ENCODE results near the gene DNM2. TPM values are rescaled to one million over a fixed set of nuclear protein-coding genes. Genes with fewer than 3 reads are reported as not detected.
A peak's percentile ranks its signal among the peaks of the same experiment; 100 is the strongest.

The DNM2 gene
- polyA plus RNA-seq, 4 donors = 145 to 248 (median 166) TPM

DNA sequence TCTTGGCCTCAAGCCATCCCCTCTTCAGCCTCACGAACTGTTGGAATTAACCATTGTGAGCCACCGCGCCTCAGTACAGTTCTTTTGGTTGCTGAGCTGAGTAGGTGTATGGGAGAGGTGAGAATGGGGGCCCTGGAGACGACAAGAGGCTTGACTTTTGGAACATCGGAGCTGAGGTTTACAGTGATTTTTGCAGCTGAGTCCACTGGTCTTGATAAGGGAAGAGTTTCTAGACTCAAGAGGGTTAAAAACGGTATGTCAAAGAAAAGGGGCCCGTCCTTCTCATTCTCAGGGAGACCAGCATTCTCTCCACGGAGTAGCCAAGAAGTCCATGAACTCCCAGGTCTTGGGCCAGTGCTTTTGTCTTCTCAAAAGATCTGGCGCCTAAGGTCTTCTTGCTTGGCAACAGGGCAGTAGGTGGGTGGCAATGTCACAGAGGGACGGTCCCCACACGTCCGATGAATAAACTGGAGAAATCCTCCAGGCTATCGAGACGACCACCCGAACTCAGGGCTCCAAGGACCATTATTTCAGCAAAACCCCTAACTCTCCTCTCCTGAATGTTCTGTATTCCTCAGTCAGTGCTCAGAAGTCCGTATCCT, 23.1 kb upstream of the DNM2 start:
- peaks cover 0 to 8% (median 2%) of the 10 kb centered on the region in 3 donors for H3K4me1 ChIP-seq (ENCODE audit: control insufficient read depth in 3 of 3, insufficient read depth in 2 of 3, low read depth in 1 of 3, low read length in 2 of 3)
- H3K4me3 ChIP-seq (ENCODE audit: low read depth in 1 of 3, low read length in 3 of 3) = no peak overlapping the region
- no peaks in the 10 kb centered on the region for H3K27me3 ChIP-seq (ENCODE audit: control insufficient read depth in 3 of 3, insufficient read depth in 3 of 3, low read length in 3 of 3)
- WGBS, 3 donors = 42 to 49% (median 46%) methylated on average over 16 of the region's 16 CpGs
- H3K27ac ChIP-seq (ENCODE audit: low read depth in 1 of 3, low read length in 2 of 3) = no peak overlapping the region
- H3K9me3 ChIP-seq (ENCODE audit: control insufficient read depth in 2 of 2, insufficient read depth in 1 of 2, low read depth in 1 of 2, low read length in 1 of 2) = no peaks in the 10 kb centered on the region
- no peak for FAIRE-seq
- DNase-seq = no peak
- peaks cover 0 to 40% (median 5%) of the 10 kb centered on the region in 3 donors for H3K36me3 ChIP-seq (ENCODE audit: control insufficient read depth in 3 of 3, insufficient read depth in 2 of 3, low read depth in 1 of 3, low read length in 3 of 3)

GRCh38 chr19:10695401-10696398, 22.2 kb upstream of the DNM2 start:
- no peak overlapping the region for H3K27ac ChIP-seq (ENCODE audit: low read depth in 1 of 3, low read length in 2 of 3)
- FAIRE-seq (no peak), DNase-seq (peak; percentile 96 to 98)
- H3K27me3 ChIP-seq (ENCODE audit: control insufficient read depth in 3 of 3, insufficient read depth in 3 of 3, low read length in 3 of 3) = no peaks in the 10 kb centered on the region
- H3K4me3 ChIP-seq (ENCODE audit: low read depth in 1 of 3, low read length in 3 of 3) = peak overlapping the region in 1 of 3 donors; percentile 3
- H3K9me3 ChIP-seq (ENCODE audit: control insufficient read depth in 2 of 2, insufficient read depth in 1 of 2, low read depth in 1 of 2, low read length in 1 of 2) = no peaks in the 10 kb centered on the region
- WGBS, 3 donors = 10 to 14% (median 13%) methylated on average over 56 to 59 of the region's 59 CpGs
- H3K36me3 ChIP-seq (ENCODE audit: control insufficient read depth in 3 of 3, insufficient read depth in 2 of 3, low read depth in 1 of 3, low read length in 3 of 3) = peaks cover 0 to 31% (median 3%) of the 10 kb centered on the region in 3 donors
- peaks cover 0 to 8% (median 2%) of the 10 kb centered on the region in 3 donors for H3K4me1 ChIP-seq (ENCODE audit: control insufficient read depth in 3 of 3, insufficient read depth in 2 of 3, low read depth in 1 of 3, low read length in 2 of 3)

GRCh38 chr19:10699650-10700335, 18.1 kb upstream of the DNM2 start:
- DNase-seq = peak; percentile 57
- 36 to 45% (median 40%) methylated on average over 15 of the region's 15 CpGs for WGBS, 3 donors
- Histone ChIP-seq H3K36me3 (ENCODE audit: control insufficient read depth in 3 of 3, insufficient read depth in 2 of 3, low read depth in 1 of 3, low read length in 3 of 3) (peaks cover 0 to 6% (median 0%) of the 10 kb centered on the region in 3 donors), H3K9me3 (ENCODE audit: control insufficient read depth in 2 of 2, insufficient read depth in 1 of 2, low read depth in 1 of 2, low read length in 1 of 2) (no peaks in the 10 kb centered on the region), H3K27me3 (ENCODE audit: control insufficient read depth in 3 of 3, insufficient read depth in 3 of 3, low read length in 3 of 3) (no peaks in the 10 kb centered on the region), H3K4me3 (ENCODE audit: low read depth in 1 of 3, low read length in 3 of 3) (no peak overlapping the region), H3K4me1 (ENCODE audit: control insufficient read depth in 3 of 3, insufficient read depth in 2 of 3, low read depth in 1 of 3, low read length in 2 of 3) (peaks cover 0 to 13% (median 8%) of the 10 kb centered on the region in 3 donors), H3K27ac (ENCODE audit: low read depth in 1 of 3, low read length in 2 of 3) (no peak overlapping the region)
- FAIRE-seq = no peak

GRCh38 chr19:10701955-10702525, 15.8 kb upstream of the DNM2 start:
- H3K36me3 ChIP-seq (ENCODE audit: control insufficient read depth in 3 of 3, insufficient read depth in 2 of 3, low read depth in 1 of 3, low read length in 3 of 3) = peaks cover 0 to 7% (median 0%) of the 10 kb centered on the region in 3 donors

GRCh38 chr19:10706990-10707389, 10.9 kb upstream of the DNM2 start:
- WGBS, 3 donors = 81 to 83% (median 83%) methylated on average over 12 of the region's 12 CpGs
- FAIRE-seq = no peak
- Histone ChIP-seq H3K27ac (ENCODE audit: low read depth in 1 of 3, low read length in 2 of 3) (no peak overlapping the region), H3K4me3 (ENCODE audit: low read depth in 1 of 3, low read length in 3 of 3) (no peak overlapping the region), H3K36me3 (ENCODE audit: control insufficient read depth in 3 of 3, insufficient read depth in 2 of 3, low read depth in 1 of 3, low read length in 3 of 3) (peaks cover 0 to 29% (median 0%) of the 10 kb centered on the region in 3 donors), H3K9me3 (ENCODE audit: control insufficient read depth in 2 of 2, insufficient read depth in 1 of 2, low read depth in 1 of 2, low read length in 1 of 2) (no peaks in the 10 kb centered on the region), H3K27me3 (ENCODE audit: control insufficient read depth in 3 of 3, insufficient read depth in 3 of 3, low read length in 3 of 3) (no peaks in the 10 kb centered on the region), H3K4me1 (ENCODE audit: control insufficient read depth in 3 of 3, insufficient read depth in 2 of 3, low read depth in 1 of 3, low read length in 2 of 3) (peaks cover 0 to 4% (median 2%) of the 10 kb centered on the region in 3 donors)
- DNase-seq = no peak

More at GRCh38 chr19:10701955-10702525, 15.8 kb upstream of the DNM2 start:
- no peaks in the 10 kb centered on the region for H3K27me3 ChIP-seq (ENCODE audit: control insufficient read depth in 3 of 3, insufficient read depth in 3 of 3, low read length in 3 of 3)
- WGBS, 3 donors = 6 to 7% (median 6%) methylated on average over 22 to 24 of the region's 24 CpGs
- peak in 1 of 2 donors; percentile 63 for DNase-seq
- H3K4me1 ChIP-seq (ENCODE audit: control insufficient read depth in 3 of 3, insufficient read depth in 2 of 3, low read depth in 1 of 3, low read length in 2 of 3) = peaks cover 0 to 6% (median 5%) of the 10 kb centered on the region in 3 donors
- H3K27ac ChIP-seq (ENCODE audit: low read depth in 1 of 3, low read length in 2 of 3) = peak overlapping the region in 2 of 3 donors; percentile 6 to 29
- no peaks in the 10 kb centered on the region for H3K9me3 ChIP-seq (ENCODE audit: control insufficient read depth in 2 of 2, insufficient read depth in 1 of 2, low read depth in 1 of 2, low read length in 1 of 2)
- no peak for FAIRE-seq
- peak overlapping the region; percentile 64 to 90 (median 73) for H3K4me3 ChIP-seq (ENCODE audit: low read depth in 1 of 3, low read length in 3 of 3)

- H3K36me3 ChIP-seq (ENCODE audit: control insufficient read depth in 3 of 3, insufficient read depth in 2 of 3, low read depth in 1 of 3, low read length in 3 of 3) = peaks cover 0 to 33% (median 0%) of the 10 kb centered on the region in 3 donors
- H3K27ac ChIP-seq (ENCODE audit: low read depth in 1 of 3, low read length in 2 of 3) = no peak overlapping the region
- DNase-seq = no peak
- FAIRE-seq = no peak
- no peaks in the 10 kb centered on the region for H3K27me3 ChIP-seq (ENCODE audit: control insufficient read depth in 3 of 3, insufficient read depth in 3 of 3, low read length in 3 of 3)
- WGBS, 3 donors = 98% methylated on average over 16 of the region's 16 CpGs
- no peak overlapping the region for H3K4me3 ChIP-seq (ENCODE audit: low read depth in 1 of 3, low read length in 3 of 3)
- no peaks in the 10 kb centered on the region for H3K9me3 ChIP-seq (ENCODE audit: control insufficient read depth in 2 of 2, insufficient read depth in 1 of 2, low read depth in 1 of 2, low read length in 1 of 2)
- H3K4me1 ChIP-seq (ENCODE audit: control insufficient read depth in 3 of 3, insufficient read depth in 2 of 3, low read depth in 1 of 3, low read length in 2 of 3) = peaks cover 0 to 5% (median 0%) of the 10 kb centered on the region in 3 donors
Observed at GRCh38 chr19:10707440-10707839, 10.4 kb upstream of the DNM2 start.

DNA sequence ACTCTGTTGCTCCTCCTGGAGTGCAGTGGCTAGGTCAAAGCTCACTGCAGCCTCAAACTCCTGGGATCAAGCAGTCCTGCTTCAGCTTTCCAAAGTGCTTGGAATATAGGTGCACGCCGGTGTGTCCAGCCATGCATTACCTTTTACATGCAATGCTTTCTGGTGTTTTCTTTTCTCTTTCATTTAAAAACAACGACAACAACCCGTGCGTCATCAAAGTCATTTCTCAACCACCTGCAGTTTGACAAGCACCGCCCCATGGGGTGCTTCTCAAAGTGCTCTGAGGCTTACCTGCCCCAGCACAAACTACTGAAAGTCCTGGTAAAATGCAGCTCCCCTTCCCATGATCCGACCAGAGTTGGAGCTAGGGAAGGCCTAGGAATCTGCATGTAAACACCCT, 9.6 kb upstream of the DNM2 start:
- no peak for FAIRE-seq
- 93 to 94% (median 93%) methylated on average over 7 of the region's 7 CpGs for WGBS, 3 donors

More for the DNA sequence above, 9.6 kb upstream of the DNM2 start:
- no peaks in the 10 kb centered on the region for H3K9me3 ChIP-seq (ENCODE audit: control insufficient read depth in 2 of 2, insufficient read depth in 1 of 2, low read depth in 1 of 2, low read length in 1 of 2)
- no peak overlapping the region for H3K27ac ChIP-seq (ENCODE audit: low read depth in 1 of 3, low read length in 2 of 3)
- no peak overlapping the region for H3K4me3 ChIP-seq (ENCODE audit: low read depth in 1 of 3, low read length in 3 of 3)
- peaks cover 0 to 12% (median 0%) of the 10 kb centered on the region in 3 donors for H3K4me1 ChIP-seq (ENCODE audit: control insufficient read depth in 3 of 3, insufficient read depth in 2 of 3, low read depth in 1 of 3, low read length in 2 of 3)
- no peak for DNase-seq
- peaks cover 0 to 37% (median 0%) of the 10 kb centered on the region in 3 donors for H3K36me3 ChIP-seq (ENCODE audit: control insufficient read depth in 3 of 3, insufficient read depth in 2 of 3, low read depth in 1 of 3, low read length in 3 of 3)
- no peaks in the 10 kb centered on the region for H3K27me3 ChIP-seq (ENCODE audit: control insufficient read depth in 3 of 3, insufficient read depth in 3 of 3, low read length in 3 of 3)

Measured in small intestine (tissue), 7 donors.